ENCODE measurements around the gene TTC7B.

Gene TTC7B

DNA sequence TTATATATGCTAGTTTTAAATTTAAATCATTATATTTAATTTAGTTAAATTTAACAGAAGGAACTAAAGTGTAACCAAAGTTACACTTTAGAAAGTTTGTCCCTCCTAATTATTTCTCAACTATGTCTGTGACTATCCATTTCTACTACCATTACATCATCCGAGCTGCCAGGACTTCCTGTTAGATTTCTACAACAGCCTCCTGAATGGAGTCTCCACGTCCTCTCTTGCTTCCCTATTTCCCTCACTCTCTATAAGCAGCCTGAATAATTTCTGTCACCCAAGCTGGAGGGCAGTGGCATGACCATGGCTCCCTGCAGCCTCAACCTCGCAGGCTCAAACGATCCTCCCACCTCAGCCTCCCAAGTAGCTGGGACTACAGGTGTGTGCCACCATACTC is 84.1 kb downstream of the TTC7B start:
- Mint-ChIP-seq H3K4me3 (no peak overlapping the region), H3K4me1 (no peaks in the 10 kb centered on the region), H3K9me3 (no peaks in the 10 kb centered on the region), H3K36me3 (no peaks in the 10 kb centered on the region), H3K27ac (no peak overlapping the region), H3K27me3 (peaks cover under 1% of the 10 kb centered on the region)
- ATAC-seq = no peak

DNA sequence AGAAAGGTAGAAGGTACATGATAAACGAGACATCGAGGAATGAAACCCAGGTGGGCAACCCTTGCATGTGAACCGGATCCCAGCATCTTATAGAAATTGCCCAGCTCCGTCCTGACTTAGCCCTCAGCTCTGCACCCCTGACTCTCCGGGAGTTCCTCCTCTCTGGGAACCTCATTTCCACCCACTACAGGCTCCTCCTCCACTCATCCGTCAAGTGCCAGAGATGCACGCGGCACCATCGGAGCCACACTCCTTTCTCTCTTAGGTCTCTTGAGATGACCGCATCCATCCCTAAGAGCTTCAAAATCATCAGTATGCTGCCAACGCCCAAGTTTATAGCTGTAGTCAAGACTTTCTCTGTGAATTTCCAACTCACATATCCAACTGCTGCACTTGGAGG is 84.7 kb downstream of the TTC7B start:
- Mint-ChIP-seq H3K36me3 (no peaks in the 10 kb centered on the region), H3K27me3 (peaks cover 7% of the 10 kb centered on the region), H3K4me3 (no peak overlapping the region), H3K4me1 (no peaks in the 10 kb centered on the region), H3K9me3 (no peaks in the 10 kb centered on the region), H3K27ac (no peak overlapping the region)
- no peak for ATAC-seq

DNA sequence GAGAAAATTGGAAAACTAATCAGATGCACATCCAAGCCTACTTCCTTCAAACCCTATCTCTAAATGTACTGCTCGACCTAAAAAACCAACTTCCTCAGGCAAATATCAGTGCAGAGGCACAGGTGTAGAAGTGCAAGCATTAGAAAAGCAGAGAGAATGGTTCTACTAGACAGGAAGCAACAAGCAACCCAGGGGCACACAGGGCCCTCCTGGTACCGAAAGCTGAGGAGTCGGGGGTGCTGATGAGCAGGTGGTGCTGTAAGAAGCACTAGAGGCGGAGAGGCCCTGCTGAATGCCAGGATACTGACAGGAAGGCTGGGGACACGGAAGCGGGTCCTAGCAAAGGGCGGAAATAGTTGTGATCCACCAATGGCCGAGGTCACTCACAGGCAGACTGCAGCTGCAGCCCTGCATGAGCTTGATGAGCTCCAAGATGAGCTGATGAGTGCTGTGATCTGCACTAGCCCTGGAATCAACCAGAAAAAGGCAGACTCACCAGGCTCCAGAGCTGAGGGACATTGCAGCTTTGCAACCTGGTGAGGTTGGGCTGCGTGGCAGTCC is 85.9 kb downstream of the TTC7B start:
- H3K27me3 Mint-ChIP-seq = peaks cover 8% of the 10 kb centered on the region
- H3K9me3 Mint-ChIP-seq = no peaks in the 10 kb centered on the region
- H3K27ac Mint-ChIP-seq = no peak overlapping the region
- no peak overlapping the region for H3K4me3 Mint-ChIP-seq
- H3K36me3 Mint-ChIP-seq = no peaks in the 10 kb centered on the region
- no peaks in the 10 kb centered on the region for H3K4me1 Mint-ChIP-seq
- ATAC-seq = no peak

DNA sequence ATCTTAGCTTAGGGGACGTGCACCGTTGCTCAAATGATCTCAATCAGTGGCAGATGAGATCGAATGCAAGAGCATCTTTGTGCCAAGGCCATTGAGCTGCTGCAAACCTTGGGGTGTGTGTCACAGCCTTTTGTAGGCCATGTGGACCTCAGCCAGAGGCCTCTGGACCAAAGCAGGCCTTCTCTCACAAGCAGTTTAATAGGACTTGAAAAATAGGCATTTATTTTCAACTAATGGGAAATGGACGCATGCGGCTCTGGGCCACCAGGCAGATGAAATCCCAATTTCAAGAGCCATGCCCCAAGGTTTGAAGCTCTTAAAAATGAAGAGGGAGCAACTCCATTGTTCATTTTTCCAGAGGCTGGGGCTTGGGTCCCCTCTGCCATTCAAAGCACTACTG is 87.3 kb downstream of the TTC7B start:
- H3K4me3 Mint-ChIP-seq = no peak overlapping the region
- no peaks in the 10 kb centered on the region for H3K36me3 Mint-ChIP-seq
- no peak for ATAC-seq
- no peaks in the 10 kb centered on the region for H3K9me3 Mint-ChIP-seq
- H3K27me3 Mint-ChIP-seq = peaks cover 8% of the 10 kb centered on the region
- no peak overlapping the region for H3K27ac Mint-ChIP-seq
- H3K4me1 Mint-ChIP-seq = no peaks in the 10 kb centered on the region

DNA sequence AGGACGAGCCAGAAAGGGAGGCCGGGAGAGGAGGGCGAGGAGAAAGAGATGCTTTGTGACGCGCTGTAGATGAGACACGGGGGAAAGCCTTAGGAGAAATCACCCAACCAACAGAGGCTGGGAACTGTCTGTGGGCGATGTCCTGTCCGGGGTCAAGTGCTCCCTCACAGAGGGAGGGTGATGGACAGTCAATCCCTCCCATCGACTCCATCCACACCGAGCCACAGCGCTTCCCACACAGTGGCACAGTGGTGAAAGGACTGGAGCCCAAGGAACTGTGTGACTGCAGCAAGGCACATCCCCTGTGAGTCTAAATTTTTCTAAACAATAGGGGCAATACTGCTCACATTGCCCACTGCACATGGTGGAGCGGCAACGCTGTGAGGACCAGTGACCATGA is 89.1 kb downstream of the TTC7B start:
- ATAC-seq = no peak
- H3K36me3 Mint-ChIP-seq = no peaks in the 10 kb centered on the region
- no peak overlapping the region for H3K27ac Mint-ChIP-seq
- H3K9me3 Mint-ChIP-seq = no peaks in the 10 kb centered on the region
- H3K27me3 Mint-ChIP-seq = peaks cover 8% of the 10 kb centered on the region
- no peaks in the 10 kb centered on the region for H3K4me1 Mint-ChIP-seq
- no peak overlapping the region for H3K4me3 Mint-ChIP-seq

DNA sequence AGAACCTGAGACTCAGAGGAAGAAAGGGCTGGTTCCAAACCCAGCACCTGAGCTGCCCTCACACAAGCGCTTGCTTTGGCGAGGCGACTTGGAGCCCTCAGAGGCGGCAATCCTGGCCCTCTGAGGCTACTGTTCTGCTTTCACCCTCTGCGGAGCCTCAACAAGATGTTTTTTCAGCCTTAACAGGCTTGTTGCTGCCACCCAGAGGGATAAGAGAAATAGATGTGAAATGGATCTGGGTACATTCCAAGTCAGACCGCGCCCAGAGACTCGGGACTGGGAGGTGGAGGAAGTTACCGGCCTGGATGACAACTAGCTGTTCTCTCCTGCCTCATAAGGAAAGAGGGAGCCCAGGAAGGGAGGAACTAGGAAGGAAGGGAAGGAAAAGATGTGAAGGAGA is 89.6 kb downstream of the TTC7B start:
- H3K4me3 Mint-ChIP-seq = no peak overlapping the region
- no peak for ATAC-seq
- no peaks in the 10 kb centered on the region for H3K9me3 Mint-ChIP-seq
- H3K36me3 Mint-ChIP-seq = no peaks in the 10 kb centered on the region
- no peaks in the 10 kb centered on the region for H3K4me1 Mint-ChIP-seq
- peaks cover 8% of the 10 kb centered on the region for H3K27me3 Mint-ChIP-seq
- H3K27ac Mint-ChIP-seq = no peak overlapping the region

DNA sequence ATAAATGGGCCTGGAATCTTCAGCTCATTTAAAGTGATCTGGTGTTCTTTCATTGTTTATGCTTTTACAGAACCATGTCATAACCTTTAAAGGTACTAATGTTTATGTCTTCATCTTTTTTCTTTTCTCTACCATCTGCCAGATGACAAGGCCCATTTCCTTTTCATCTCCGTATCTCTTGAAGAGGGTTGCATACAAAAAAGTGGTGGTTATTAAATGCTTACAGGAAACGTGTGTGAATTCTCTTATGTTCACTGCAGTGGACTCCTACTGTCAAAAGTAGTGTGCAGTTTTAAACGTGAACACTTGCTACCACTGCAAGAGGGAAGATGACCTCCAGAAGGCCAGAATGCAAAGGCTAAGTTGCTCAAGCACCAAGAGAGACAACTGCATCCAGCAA is 91.4 kb downstream of the TTC7B start:
- no peak for ATAC-seq
- no peak overlapping the region for H3K27ac Mint-ChIP-seq
- H3K4me3 Mint-ChIP-seq = no peak overlapping the region
- no peaks in the 10 kb centered on the region for H3K36me3 Mint-ChIP-seq
- peaks cover 8% of the 10 kb centered on the region for H3K27me3 Mint-ChIP-seq
- H3K4me1 Mint-ChIP-seq = no peaks in the 10 kb centered on the region
- H3K9me3 Mint-ChIP-seq = no peaks in the 10 kb centered on the region

DNA sequence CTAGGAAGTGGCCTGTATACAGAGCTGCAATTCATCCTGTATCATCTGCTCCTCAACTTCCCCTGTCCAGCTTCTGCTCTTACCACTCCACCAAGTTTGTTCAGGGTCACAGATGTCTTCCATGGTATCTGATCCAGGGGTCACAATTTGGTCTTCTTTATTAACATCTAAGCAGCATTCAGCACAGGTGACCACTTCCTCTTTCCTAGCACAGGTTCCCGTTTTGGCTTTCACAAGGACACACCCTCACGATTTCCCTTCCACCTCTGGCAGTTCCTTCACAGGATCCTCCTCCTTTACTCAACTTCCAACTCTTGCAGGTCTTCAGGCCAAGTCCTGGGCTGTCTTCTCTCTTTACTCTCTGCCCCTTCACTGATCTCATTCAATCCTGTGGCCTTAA is 93.6 kb downstream of the TTC7B start:
- Mint-ChIP-seq H3K27me3 (peaks cover 8% of the 10 kb centered on the region), H3K9me3 (no peaks in the 10 kb centered on the region), H3K4me3 (no peak overlapping the region), H3K4me1 (no peaks in the 10 kb centered on the region), H3K36me3 (no peaks in the 10 kb centered on the region), H3K27ac (no peak overlapping the region)
- ATAC-seq = no peak

DNA sequence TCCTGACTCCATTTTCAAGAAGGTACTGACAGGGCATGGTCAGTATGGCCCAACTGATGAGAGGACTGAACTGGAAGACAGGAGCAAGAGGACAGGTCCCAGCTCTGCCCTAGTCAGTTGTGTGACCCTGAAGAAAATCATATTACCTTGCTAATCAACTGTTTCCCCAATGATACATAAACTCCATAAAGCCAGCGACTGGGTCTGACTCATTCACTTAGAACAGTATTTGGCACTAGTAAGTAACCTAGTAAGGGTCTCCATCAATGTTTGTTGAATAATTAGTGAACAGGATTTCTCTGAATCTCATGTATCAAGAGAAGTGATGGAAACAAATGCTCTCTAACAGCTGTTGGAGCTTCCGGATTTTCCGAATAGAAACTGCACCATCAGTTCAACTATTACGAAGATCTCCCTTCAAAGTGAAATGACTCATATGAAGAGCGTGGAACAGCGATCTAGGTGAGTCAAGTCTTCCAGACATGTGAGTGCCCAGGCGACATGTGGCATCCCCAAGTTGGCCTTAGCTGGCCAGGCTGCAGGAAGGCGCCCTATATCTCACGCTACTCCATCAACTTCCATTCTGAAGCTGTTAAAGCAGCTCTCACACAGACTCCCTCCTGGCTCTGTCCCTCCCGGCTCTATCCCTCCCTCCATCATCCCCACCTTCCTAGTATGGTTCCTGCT is 94.5 kb downstream of the TTC7B start:
- Mint-ChIP-seq H3K36me3 (no peaks in the 10 kb centered on the region), H3K4me1 (no peaks in the 10 kb centered on the region), H3K9me3 (no peaks in the 10 kb centered on the region), H3K27me3 (peaks cover 4% of the 10 kb centered on the region), H3K27ac (no peak overlapping the region), H3K4me3 (no peak overlapping the region)
- no peak for ATAC-seq

DNA sequence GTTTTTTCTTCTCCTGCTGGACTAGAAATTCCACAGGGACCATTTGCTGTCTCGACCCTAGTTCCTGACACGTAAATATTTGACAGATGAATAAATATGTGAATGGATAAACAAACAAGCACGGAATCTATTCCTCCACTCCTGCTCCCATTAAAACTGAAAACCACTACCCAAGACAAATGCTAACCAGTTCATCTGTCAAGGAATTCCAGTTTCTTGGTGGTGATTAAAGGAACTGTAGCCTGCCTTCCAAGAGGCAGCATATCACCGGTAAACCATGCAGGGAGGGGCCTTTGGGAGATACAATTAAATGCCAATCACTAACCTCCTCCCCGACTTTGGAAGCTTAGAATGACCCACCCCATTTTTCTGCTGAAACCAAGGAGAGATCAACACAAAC is 95.4 kb downstream of the TTC7B start:
- H3K4me1 Mint-ChIP-seq = no peaks in the 10 kb centered on the region

DNA sequence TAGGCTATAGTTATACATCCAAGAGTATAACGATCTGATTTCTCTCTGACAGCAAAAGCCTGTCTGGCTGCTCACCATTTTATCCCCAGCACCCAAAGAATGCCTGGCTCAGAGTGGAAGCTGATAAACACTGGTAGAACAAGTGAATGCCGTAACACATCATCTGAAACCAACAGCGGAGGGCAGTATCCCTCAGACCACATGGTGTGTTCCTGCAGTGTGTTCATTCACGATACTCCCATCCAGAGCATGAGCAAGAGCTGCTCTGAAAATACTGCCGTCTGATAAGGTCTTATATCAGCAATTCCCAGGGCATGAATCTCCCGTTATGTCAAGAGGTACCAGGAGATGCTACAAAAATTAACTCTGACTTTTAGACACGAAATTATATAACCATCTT is 95.9 kb downstream of the TTC7B start:
- Mint-ChIP-seq H3K9me3 (no peaks in the 10 kb centered on the region), H3K4me1 (no peaks in the 10 kb centered on the region), H3K27me3 (no peaks in the 10 kb centered on the region), H3K36me3 (no peaks in the 10 kb centered on the region), H3K27ac (no peak overlapping the region), H3K4me3 (no peak overlapping the region)
- ATAC-seq = no peak

More for the DNA sequence above, 95.4 kb downstream of the TTC7B start:
- no peaks in the 10 kb centered on the region for H3K27me3 Mint-ChIP-seq
- no peaks in the 10 kb centered on the region for H3K9me3 Mint-ChIP-seq
- ATAC-seq = no peak
- H3K36me3 Mint-ChIP-seq = no peaks in the 10 kb centered on the region
- no peak overlapping the region for H3K27ac Mint-ChIP-seq
- H3K4me3 Mint-ChIP-seq = no peak overlapping the region

DNA sequence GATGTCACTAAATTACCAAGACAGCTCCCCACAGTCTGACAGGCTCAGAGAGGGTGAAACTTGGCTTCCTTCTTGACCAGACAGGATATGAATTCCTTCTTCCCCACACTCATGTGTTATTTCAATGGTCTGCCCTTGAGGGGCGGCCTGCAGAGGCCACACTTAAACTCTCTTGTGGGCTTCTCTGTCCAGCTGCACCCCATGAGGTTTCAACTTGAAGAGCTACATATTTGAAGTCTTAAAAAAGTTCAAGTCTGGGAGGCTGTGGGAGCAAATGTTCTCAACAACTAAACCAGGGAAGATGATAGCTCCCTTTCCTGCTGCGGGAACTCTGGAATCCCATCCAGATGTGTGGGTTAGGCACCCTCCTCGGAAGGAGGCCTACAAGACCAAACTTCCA is 98.3 kb downstream of the TTC7B start:
- H3K9me3 Mint-ChIP-seq = no peaks in the 10 kb centered on the region
- no peaks in the 10 kb centered on the region for H3K4me1 Mint-ChIP-seq
- no peaks in the 10 kb centered on the region for H3K27me3 Mint-ChIP-seq
- ATAC-seq = no peak
- no peaks in the 10 kb centered on the region for H3K36me3 Mint-ChIP-seq
- H3K4me3 Mint-ChIP-seq = no peak overlapping the region
- no peak overlapping the region for H3K27ac Mint-ChIP-seq

DNA sequence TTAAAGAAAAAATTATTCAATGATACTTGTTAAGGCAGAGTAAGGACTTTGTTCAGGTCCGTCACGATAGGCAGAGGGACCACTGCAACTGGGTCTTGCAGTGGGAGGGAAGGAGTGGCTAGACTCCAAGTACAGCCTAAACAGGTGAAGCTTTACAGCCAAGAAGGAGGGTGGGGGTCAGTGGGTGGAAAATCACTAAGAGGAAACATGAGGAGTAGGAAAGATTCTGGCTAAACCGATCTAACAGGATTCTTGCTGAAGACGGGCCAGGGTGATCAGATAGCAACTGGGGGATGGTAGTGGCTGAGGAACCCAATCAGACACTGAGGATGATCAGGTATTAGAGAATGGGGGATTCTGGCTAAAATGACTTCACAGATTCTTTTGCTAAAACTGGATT is 100.2 kb downstream of the TTC7B start:
- no peak overlapping the region for H3K27ac Mint-ChIP-seq
- no peak for ATAC-seq
- no peak overlapping the region for H3K4me3 Mint-ChIP-seq
- no peaks in the 10 kb centered on the region for H3K4me1 Mint-ChIP-seq
- no peaks in the 10 kb centered on the region for H3K27me3 Mint-ChIP-seq
- H3K9me3 Mint-ChIP-seq = no peaks in the 10 kb centered on the region
- H3K36me3 Mint-ChIP-seq = no peaks in the 10 kb centered on the region

DNA sequence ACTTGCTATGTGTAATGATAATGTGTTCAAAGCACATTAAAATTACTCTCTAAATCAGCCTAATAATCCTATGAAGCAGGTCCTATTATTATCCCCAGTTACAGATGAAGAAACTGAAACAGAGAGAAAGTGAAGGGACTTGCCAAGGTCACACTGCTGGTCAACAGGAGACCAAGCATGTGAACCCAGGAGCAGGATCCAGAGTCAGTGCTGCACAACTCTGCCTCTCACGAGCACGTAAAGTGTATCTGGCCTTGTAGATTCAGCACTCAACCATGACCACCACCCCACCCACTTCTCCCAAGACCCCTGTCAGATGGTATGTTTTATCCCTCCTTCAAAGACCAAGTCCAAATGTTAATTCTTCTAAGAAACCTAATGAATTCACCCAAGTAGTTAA is 100.7 kb downstream of the TTC7B start:
- H3K4me1 Mint-ChIP-seq = no peaks in the 10 kb centered on the region
- no peaks in the 10 kb centered on the region for H3K36me3 Mint-ChIP-seq
- ATAC-seq = no peak
- no peak overlapping the region for H3K27ac Mint-ChIP-seq
- H3K4me3 Mint-ChIP-seq = no peak overlapping the region
- no peaks in the 10 kb centered on the region for H3K27me3 Mint-ChIP-seq
- H3K9me3 Mint-ChIP-seq = no peaks in the 10 kb centered on the region

DNA sequence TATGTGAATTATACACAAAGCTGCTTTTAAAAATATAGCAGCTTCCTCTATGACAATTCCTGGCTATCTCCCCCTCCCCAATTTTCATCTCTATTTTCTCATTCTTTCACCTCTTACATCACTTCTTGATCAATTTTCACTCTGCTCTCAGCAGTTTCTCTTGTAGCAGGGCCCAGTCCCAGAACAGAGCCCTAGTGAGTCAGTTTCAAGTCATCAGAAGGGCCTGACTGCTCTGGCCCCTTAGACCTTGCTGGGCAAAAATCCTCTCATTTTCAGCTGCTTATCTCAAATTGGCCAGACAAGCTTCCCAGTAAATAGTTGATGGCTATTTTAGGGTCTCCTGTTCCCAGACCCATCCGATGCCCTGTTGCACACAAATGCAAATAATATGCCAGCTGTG is 101.4 kb downstream of the TTC7B start:
- H3K4me3 Mint-ChIP-seq = no peak overlapping the region
- ATAC-seq = no peak
- no peak overlapping the region for H3K27ac Mint-ChIP-seq
- H3K27me3 Mint-ChIP-seq = no peaks in the 10 kb centered on the region
- H3K4me1 Mint-ChIP-seq = no peaks in the 10 kb centered on the region
- no peaks in the 10 kb centered on the region for H3K36me3 Mint-ChIP-seq
- no peaks in the 10 kb centered on the region for H3K9me3 Mint-ChIP-seq

DNA sequence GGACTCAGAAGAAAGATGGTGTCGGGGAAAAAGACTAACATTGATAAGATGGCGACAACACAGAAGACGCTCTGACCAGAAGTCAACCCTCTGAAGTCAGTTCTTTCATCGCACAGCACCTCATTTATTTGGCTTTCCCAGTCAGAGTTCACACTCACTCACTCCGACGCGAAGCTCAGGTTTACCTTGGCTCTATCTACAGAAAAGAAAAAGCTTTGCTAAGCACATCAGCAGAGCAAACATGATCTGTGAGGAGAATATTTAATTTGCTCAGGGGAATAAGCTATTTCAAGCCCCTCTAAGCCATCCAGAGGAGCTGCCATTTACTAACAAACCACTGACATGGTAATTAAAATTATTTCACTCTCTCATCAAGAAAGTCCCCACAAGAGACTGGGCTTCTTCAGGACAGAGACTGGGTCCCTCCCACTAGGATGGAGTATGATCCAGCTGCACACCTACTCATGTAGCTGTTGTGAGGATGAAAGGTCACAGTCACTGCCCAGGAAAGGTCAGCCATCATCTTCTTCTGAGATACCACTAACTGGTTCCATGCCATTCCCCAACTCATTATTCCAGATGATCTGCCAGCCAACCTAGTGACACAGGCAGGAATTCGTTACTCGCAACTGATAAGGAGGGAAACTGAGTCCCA is 111.4 kb downstream of the TTC7B start:
- no peak overlapping the region for H3K27ac Mint-ChIP-seq

More for the DNA sequence above, 111.4 kb downstream of the TTC7B start:
- H3K36me3 Mint-ChIP-seq = no peaks in the 10 kb centered on the region
- ATAC-seq = no peak
- no peak overlapping the region for H3K4me3 Mint-ChIP-seq
- H3K4me1 Mint-ChIP-seq = no peaks in the 10 kb centered on the region
- peaks cover 10% of the 10 kb centered on the region for H3K27me3 Mint-ChIP-seq
- H3K9me3 Mint-ChIP-seq = no peaks in the 10 kb centered on the region

Measured in stimulated activated memory B cell treated with anti-CD40 and anti-IgM and Interleukin-4, amounts not matched to agents 10 μg/mL and 1 μg/mL and 100 μg/mL, for 72 hours (primary cell).